HG02610 (cell line): Measurements from ENCODE around the gene CABP4.

ENCODE experiments used
- ATAC-seq: cut with Tn5 transposase; IDR thresholded peaks from one replicate; pipeline ENCODE4 v1.9.1; 2021; ENCODE audit warnings: mild to moderate bottlenecking, moderate library complexity; ENCODE audit not compliant: unreplicated experiment

CABP4 gene

GRCh38 chr11:67455054-67455453 is at the start of gene CABP4:
CABP4 (plus strand) TSS chr11:67455354; CDS start chr11:67455424, 70 bp downstream.
- ATAC-seq = no peak

DNA sequence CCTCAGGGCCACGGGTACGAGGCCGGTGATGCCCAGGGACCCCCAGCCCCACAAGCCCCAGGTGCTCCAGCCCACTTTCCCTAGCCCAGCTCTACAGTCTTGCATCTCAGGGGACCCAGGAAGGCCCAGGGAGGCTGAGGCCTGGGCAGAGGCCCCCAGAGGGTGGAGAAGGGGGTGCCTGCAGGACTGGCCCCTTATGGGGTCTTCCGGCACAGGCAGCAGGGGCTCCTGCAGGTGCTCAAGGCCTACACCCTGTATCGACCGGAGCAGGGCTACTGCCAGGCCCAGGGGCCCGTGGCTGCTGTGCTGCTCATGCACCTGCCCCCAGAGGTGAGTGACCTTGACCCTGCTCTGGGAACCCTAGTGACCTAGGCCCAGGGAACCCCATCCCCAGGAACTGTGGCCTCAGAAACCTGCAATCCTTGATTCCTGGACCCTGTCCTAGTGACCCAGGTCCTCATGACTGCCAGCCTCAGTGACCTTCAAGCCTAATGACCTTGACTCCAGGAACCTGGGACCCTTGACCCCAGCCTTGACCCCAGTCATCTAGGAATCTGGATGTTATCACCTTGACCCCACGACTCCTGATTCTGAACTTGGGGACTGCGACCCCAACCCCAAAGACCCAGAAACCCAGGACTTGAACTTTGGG is 49.3 kb upstream of the CABP4 start:
- ATAC-seq = no peak

GRCh38 chr11:67406420-67406968 is 48.7 kb upstream of the CABP4 start:
- no peak for ATAC-seq

GRCh38 chr11:67406969-67407687 is 48.0 kb upstream of the CABP4 start:
- ATAC-seq = no peak

DNA sequence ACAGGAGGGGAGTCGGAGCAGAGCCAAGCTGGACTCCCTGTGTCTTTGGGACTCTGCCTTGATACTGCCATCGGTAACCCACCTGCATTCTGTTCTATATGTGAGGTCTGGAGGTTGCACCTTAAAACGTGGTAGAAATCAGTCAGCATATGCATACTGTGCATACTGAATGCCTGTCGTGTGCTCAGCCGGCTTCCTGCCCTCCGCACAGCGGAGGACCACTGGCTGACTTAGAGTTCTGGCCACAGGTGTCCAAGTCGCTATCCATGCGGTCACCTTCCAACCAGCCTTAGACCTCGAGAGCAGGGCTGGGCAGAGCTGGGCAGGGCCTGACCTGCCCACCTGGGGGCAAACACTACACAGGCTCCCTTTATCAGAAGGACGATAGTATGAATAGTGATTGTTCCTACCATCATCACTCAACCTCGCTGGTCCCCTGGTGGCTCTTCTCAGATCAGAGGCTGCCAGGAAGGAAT is 47.4 kb upstream of the CABP4 start:
- ATAC-seq = no peak

DNA sequence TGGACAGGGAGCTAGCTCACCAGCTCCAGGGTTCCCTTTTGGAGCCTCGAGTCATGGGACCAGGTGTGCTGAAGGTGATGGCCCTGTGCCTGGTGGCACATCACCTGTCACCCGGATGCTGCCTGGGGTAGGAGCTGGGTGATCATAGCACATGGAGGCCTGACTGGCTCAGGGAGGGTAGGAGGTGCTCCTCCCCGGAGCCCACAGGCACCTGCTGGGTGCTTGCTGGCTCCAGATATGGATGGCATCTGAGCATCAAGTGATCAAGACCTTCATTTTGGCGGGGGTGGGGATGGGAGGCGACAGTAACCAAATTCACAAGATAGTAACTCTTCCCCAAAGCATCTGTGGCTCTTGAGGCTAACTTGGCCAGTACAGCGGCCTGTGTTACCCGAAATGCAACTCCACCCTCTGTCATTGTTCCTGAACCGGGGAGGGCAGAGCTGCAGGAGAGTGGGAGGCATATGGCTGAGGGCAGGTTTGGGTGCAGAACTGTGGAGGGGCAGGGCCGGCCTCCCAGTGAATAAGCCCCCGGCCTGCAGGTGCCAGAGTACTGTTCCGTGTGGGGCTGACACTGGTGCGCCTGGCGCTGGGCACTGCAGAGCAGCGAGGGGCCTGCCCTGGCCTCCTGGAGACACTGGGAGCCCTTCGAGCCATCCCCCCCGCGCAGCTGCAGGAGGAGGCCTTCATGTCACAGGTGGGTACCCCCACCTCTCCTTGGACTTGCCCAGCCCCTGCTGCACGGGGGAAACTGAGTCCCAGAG is 46.5 kb upstream of the CABP4 start:
- ATAC-seq = no peak

- ATAC-seq = no peak
Observed at GRCh38 chr11:67409261-67409666, 45.9 kb upstream of the CABP4 start.

DNA sequence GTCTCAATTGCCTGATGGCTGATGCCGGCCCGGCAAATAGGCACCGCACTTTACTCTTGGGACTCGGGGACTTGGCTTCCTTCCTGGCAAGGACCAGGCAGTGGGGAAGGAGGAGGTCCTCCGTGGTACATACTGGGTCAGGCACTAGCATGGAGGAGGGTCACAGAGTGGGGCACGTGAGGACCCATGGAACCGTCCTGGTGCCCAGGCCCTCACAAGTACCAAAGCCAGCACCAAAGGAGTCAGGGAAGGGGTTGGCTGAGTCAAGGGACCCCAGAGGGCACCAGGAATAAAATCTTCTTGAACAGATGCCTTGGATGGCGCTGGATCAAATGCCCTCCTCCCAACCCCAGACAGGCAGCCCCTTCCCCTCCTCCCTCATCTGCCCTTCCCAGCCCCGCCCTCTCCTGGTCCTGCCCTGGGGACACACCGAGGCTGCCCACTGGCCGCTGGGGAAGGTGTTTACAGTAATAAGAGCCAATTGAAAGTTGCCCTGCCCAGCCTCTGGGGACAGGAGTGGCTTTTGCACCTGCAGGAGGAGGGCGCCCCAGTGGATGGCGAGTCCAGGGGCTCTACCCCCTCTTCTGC is 45.3 kb upstream of the CABP4 start:
- no peak for ATAC-seq

GRCh38 chr11:67410369-67410831 is 44.8 kb upstream of the CABP4 start:
- ATAC-seq = no peak

DNA sequence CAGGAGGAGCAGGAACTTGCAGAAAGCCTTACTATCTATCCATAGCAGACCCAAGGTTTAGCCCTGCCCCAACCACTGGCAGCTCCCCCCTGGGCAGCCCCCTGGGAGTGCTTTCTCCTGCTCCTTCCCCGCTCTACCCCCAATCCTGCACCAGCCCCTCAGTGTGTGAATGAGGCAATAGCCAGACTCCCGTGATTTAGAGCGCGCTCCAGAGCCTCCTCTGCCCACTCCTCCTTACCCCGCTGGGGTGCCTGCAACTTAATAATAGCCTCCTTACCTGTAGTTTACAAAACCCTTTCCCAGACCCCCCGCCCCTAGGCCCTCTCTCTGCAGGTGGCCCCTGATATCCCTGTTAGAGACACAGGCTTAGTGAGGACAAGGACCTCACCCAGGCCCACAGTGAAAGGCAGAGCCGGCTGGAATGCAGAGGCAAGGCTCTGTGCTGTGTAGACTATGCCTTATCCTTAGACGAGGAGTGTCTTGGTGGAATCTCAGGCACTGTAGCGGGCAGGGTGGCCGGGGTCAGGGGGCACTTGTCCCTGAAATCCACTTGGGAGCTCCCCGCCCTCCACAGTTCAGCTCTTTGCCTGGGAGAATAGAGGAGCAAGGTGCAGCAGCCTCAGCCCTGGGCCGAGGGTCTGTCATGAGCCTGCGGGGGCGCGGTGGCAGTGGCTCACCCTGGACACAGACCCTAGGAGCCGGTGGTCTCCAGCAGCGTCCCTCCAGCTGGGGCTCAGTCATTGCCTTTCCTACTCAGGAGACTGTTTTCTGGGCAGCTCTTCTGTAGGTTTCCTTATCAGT is 44.0 kb upstream of the CABP4 start:
- ATAC-seq = no peak

- ATAC-seq = no peak
Observed at GRCh38 chr11:67411785-67412152, 43.4 kb upstream of the CABP4 start.

GRCh38 chr11:67412495-67413179 is 42.5 kb upstream of the CABP4 start:
- no peak for ATAC-seq

DNA sequence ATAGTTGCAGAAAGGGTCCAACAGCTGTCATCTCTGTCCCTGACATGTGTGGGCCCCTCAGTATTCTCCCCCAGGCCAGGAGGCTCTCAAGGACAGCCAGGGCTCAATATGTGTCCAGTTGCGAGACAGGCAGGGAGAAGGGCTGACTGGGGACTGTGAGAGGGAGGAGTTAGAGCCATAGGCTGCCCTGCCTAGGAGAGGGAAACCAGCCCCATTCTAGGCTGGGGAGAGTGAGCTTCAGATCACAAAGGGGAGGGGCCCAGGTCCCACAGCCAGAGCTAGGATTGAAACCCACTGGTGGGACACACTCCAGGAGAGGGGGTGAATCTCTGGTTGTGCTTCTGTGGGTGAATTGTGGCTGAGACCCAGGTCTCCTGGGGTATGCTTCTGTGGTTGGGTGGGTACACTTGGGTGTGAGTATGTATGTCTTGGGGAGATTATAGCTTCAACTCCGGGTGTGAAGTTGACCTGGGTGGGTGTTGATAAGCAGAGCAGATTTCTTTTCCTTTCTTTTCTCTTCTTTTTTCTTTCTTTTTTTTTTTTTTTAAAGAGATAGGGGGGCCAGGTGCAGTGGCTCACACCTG is 41.8 kb upstream of the CABP4 start:
- no peak for ATAC-seq

- no peak for ATAC-seq
Observed at GRCh38 chr11:67415501-67416304, 39.5 kb upstream of the CABP4 start, which contains the start of gene CARNS1. CARNS1 (plus strand) TSS chr11:67415678; CDS start chr11:67416200, 522 bp downstream.

DNA sequence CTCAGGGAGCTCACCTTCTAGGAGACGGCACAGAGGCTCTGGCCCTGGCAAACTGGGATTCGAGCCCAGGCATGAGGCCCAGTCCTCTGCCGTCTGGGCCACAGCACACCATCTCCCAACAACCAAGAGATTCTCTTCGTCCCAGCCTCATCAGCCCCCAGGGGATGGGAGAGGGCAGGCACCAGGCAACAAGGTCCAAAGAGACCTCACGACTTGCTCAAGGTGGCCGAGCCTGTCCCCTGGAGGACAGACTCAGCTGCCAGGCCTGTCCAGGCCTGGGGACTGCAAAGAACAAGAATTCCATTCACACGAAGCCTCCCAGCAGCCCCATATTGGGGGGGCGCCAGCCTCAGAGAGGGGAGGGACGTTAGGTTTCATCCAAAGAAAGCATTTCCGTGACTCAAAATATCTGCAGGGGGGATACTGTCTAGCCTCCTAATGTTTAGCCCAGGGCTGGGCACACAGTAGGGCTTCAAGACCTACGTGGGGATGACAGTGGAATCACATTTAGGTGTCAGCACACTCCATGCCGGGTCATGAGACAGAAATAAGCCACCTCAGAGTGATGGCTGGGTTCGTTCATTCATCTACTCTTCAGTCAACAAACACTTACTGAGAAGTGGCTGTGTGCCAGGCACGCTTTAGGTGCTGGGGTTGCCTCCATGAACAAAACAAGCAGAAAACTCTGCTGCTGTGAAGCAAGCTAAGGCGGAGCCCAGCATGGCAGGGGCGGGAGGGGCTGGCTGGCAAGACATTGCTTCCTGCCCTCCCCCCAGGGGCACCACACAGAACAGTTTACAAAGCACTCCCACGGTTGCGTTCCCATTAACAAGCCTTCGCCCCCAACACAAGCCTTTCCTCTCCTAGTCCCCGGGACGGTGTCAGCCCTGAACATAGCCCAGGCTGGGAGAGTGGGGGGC is 38.5 kb upstream of the CABP4 start:
- ATAC-seq = no peak

- no peak for ATAC-seq
Observed at GRCh38 chr11:67417425-67417824, 37.7 kb upstream of the CABP4 start.
